ENCODE measurements around the gene UPF2.

DNA sequence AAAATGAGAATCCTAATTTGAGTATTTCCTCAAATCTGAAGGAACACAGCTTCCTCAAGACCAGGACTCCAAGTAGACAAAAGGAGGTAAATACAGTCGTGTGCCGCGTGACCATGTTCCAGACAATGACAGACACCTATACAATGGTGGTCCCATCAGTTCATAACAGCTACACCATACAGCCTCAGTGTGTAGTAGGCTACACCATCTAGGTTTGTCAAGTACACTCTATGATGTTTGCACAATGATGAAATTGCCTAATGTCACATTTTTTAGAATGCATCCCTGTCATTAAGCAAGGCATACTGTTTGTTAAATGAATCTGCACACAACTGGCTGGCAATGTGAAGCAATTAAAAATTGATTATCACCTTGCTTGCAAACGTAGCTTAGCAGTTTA is 111.6 kb downstream of the UPF2 start:
- TF ChIP-seq, protein P1, sequence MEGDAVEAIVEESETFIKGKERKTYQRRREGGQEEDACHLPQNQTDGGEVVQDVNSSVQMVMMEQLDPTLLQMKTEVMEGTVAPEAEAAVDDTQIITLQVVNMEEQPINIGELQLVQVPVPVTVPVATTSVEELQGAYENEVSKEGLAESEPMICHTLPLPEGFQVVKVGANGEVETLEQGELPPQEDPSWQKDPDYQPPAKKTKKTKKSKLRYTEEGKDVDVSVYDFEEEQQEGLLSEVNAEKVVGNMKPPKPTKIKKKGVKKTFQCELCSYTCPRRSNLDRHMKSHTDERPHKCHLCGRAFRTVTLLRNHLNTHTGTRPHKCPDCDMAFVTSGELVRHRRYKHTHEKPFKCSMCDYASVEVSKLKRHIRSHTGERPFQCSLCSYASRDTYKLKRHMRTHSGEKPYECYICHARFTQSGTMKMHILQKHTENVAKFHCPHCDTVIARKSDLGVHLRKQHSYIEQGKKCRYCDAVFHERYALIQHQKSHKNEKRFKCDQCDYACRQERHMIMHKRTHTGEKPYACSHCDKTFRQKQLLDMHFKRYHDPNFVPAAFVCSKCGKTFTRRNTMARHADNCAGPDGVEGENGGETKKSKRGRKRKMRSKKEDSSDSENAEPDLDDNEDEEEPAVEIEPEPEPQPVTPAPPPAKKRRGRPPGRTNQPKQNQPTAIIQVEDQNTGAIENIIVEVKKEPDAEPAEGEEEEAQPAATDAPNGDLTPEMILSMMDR (IDR thresholded peaks at IDR 0.05), result no peak
- TF ChIP-seq ZFX (IDR thresholded peaks at IDR 0.05; ENCODE audit: borderline replicate concordance), result no peak
